Transverse colon (tissue), 4 donors: ENCODE data around the gene MEIKIN.

Source experiments
- POLR2AphosphoS5 ChIP-seq, 3 donors: sonication (generic); formaldehyde crosslinking; IDR thresholded peaks; one replicate each; pipeline ENCODE4 v1.6.1; 2016; ENCODE audit warnings: antibody characterized with exemption in 3 of 3
- TF ChIP-seq, protein P1 (sequence below), 5 experiments: fragments of 200-600 bp in 3 of 5; fragments of 450-650 bp in 2 of 5; sonication (generic) in 3 of 5; IDR thresholded peaks; 1 replicate in 2 of 5; 2 replicates in 3 of 5; pipeline ENCODE4 v1.5.1; 2016 to 2017; ENCODE audit warnings: antibody characterized with exemption in 5 of 5, inconsistent platforms in 3 of 5, mild to moderate bottlenecking in 2 of 5, moderate library complexity in 1 of 5

DNA sequence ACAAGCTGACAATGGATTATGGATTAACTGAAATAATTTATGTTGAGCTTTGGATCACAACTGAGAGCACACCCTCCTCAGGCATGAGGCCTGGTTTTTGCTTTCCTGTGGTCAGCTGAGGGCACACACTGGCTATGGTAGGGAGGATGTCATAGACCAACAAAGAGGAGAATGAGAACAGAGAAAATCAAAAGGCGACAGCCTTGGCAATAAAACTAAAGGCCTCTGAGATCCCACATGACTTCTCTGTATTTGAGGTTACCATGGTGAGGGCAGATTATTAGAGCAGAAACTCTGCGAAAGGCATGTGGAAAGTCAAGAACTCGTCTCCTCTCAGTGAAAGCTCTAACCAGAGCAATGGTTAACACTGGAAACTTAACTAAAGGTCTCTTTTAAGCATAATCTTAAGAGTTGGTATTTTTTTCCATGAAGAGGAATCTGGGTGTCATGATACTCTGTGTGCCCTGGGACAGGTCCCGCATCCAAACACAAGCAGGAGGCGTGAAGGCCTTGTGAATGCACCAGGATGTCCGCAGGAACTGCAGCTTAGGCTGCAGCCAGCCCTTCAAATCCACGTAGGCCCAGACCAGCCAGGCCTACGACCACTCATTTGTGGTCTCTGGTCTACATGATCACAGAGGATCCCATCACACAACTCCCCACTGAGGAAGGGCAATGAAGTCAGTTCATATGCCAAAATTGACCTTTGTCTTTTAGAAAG lies 12.4 kb upstream of the MEIKIN start:
- TF ChIP-seq, protein P1, sequence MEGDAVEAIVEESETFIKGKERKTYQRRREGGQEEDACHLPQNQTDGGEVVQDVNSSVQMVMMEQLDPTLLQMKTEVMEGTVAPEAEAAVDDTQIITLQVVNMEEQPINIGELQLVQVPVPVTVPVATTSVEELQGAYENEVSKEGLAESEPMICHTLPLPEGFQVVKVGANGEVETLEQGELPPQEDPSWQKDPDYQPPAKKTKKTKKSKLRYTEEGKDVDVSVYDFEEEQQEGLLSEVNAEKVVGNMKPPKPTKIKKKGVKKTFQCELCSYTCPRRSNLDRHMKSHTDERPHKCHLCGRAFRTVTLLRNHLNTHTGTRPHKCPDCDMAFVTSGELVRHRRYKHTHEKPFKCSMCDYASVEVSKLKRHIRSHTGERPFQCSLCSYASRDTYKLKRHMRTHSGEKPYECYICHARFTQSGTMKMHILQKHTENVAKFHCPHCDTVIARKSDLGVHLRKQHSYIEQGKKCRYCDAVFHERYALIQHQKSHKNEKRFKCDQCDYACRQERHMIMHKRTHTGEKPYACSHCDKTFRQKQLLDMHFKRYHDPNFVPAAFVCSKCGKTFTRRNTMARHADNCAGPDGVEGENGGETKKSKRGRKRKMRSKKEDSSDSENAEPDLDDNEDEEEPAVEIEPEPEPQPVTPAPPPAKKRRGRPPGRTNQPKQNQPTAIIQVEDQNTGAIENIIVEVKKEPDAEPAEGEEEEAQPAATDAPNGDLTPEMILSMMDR (IDR thresholded peaks at IDR 0.05), result no peak
- no peak for TF ChIP-seq POLR2AphosphoS5 (IDR thresholded peaks at IDR 0.05)
